Heart left ventricle (tissue), 16 donors: ENCODE data around the gene SLC35A1. TPM values are rescaled to one million over a fixed set of nuclear protein-coding genes. Genes with fewer than 3 reads are reported as not detected.

Experiments
- ATAC-seq, 4 donors: fragments of 200-7000 bp; cut with Tn5 transposase; one replicate each; pipeline ENCODE4 v1.9.1; 2020 to 2022; ENCODE audit warnings: moderate library complexity in 4 of 4, mild to moderate bottlenecking in 3 of 4, moderate number of reproducible peaks in 1 of 4
- DNase-seq, 5 donors: peaks; one replicate each; pipeline ENCODE4 v3.0.0-alpha.2; 2020
- H3K27ac ChIP-seq, 12 donors: fragments of 200-600 bp; sonication (generic) in 4 of 12; one replicate each; pipeline versions ENCODE4 v1.5.0 to v1.8.0; 2016 to 2022; ENCODE audit warnings: mild to moderate bottlenecking in 2 of 12
- H3K27me3 ChIP-seq, 9 donors: fragments of 200-600 bp; sonication (generic) in 2 of 9; one replicate each; pipeline versions ENCODE4 v1.5.1 to v1.8.0; 2016 to 2022; ENCODE audit warnings: mild to moderate bottlenecking in 3 of 9
- H3K36me3 ChIP-seq, 9 donors: fragments of 200-600 bp; sonication (generic) in 2 of 9; one replicate each; pipeline versions ENCODE4 v1.5.0 to v1.8.0; 2018 to 2022; ENCODE audit warnings: mild to moderate bottlenecking in 2 of 9
- H3K4me1 ChIP-seq, 12 donors: fragments of 200-600 bp; sonication (generic) in 4 of 12; one replicate each; pipeline versions ENCODE4 v1.5.0 to v1.8.0; 2016 to 2022; ENCODE audit warnings: mild to moderate bottlenecking in 3 of 12
- H3K4me3 ChIP-seq, 12 donors: fragments of 200-600 bp; sonication (generic) in 4 of 12; one replicate each; pipeline versions ENCODE4 v1.5.0 to v1.8.0; 2017 to 2022; ENCODE audit warnings: mild to moderate bottlenecking in 9 of 12, moderate library complexity in 4 of 12
- H3K9me3 ChIP-seq, 12 donors: fragments of 200-600 bp; sonication (generic) in 4 of 12; one replicate each; pipeline versions ENCODE4 v1.5.0 to v1.8.0; 2016 to 2022; ENCODE audit warnings: mild to moderate bottlenecking in 1 of 12
- POLR2A ChIP-seq, 2 donors: fragments of 450-650 bp; IDR thresholded peaks; one replicate each; pipeline ENCODE4 v1.6.1; 2017; ENCODE audit warnings: antibody characterized with exemption in 2 of 2, mild to moderate bottlenecking in 2 of 2, moderate library complexity in 2 of 2
- WGBS, 4 donors: extraction: QIAGEN DNeasy Blood & Tissue Kit in 2 of 4; methylation state at CpG; one replicate each; pipeline versions ENCODE4 v1.1.5 to v1.1.7; 2013 to 2018; 5-methylcytosine and 5-hydroxymethylcytosine counted together
- intact Hi-C, 10 donors: fragments of 100-400 bp; cut with DNase I; formaldehyde crosslinking; loops; one replicate each; pipeline versions ENCODE4 v1.11.1 to v1.14.2; 2022
- polyA plus RNA-seq, 2 donors: library from polyadenylated mRNA; stranded (reverse); fragments of 200-250 nt; gene quantifications; one replicate each; pipeline ENCODE4 v1.2.3, GENCODE V29; 2013
- total RNA-seq, 9 donors: library from RNA; depleted of rRNA in 2 of 9; stranded (reverse); fragments of >200 nt in 2 of 9; fragmentation: NEBNext Ultra II Directional in 3 of 9; extraction: Animal tissue kit (Norgen Biotek cat#: 25700) in 3 of 9; gene quantifications; one replicate each; pipeline versions ENCODE4 v1.1.0 to v1.2.4, GENCODE V29; 2016 to 2023
- TF ChIP-seq, protein P1 (sequence below), 12 donors: fragments of 200-600 bp; sonication (generic) in 4 of 12; IDR thresholded peaks; one replicate each; pipeline versions ENCODE4 v1.5.0 to v1.8.0; 2018 to 2022; ENCODE audit warnings: antibody characterized with exemption in 12 of 12, mild to moderate bottlenecking in 5 of 12
- donor health status: ischemic (EF 13 %, LVEDD 7.1; RV severe dilation, severe dysfunction).
- donor health status: healthy with polysubstance abuse.
- donor health status: DM: no; HTN: yes; CAD: no.
- donor health status: DM: no; HTN: no; CAD: no.
- donor health status: ischemic (EF 25% LVEDD 6.9; RV normal size, moderate dysfunction).
- donor health status: ischemic (EF 25% LVEDD 5.7; RV mildly dilated, moderate dysfunction).
- donor health status: healthy.
- donor health status: DM: yes; HTN: yes; CAD: no.
- donor health status: ischemic (EF 35%, LVEDD 5.7; RV mildly dilated, moderate dysfunction).
- donor health status: nonischemic (EF 11% LVEDD 7.7; RV severe dilation, severe dysfunction).
- donor health status: DM: yes; HTN: yes; CAD: no.
- donor health status: PGD.
- donor health status: ischemic (EF 29% LVEDD 5.4; RV normal size, mild dysfunction).
- donor health status: nonischemic (EF 23%, LVEDD 6.1; RV moderate dilation, normal function).

Gene SLC35A1
- total and polyA plus RNA-seq, 11 donors = 6.3 to 13.9 (median 9.8) TPM

GRCh38 chr6:87465051-87465450, 7.7 kb upstream of the SLC35A1 start:
- no peak overlapping the region for H3K4me3 ChIP-seq
- 81 to 94% (median 92%) methylated on average over 2 of the region's 2 CpGs for WGBS, 4 donors
- DNase-seq (no peak), ATAC-seq (no peak)
- peaks cover 0 to 10% (median 0%) of the 10 kb centered on the region in 12 donors for H3K9me3 ChIP-seq
- no peaks in the 10 kb centered on the region for H3K36me3 ChIP-seq
- intact Hi-C loops = no loop called here
- no peak overlapping the region for H3K27ac ChIP-seq
- H3K27me3 ChIP-seq = peaks cover 0 to under 1% (median 0%) of the 10 kb centered on the region in 9 donors
- H3K4me1 ChIP-seq = no peaks in the 10 kb centered on the region
- TF ChIP-seq, protein P1, sequence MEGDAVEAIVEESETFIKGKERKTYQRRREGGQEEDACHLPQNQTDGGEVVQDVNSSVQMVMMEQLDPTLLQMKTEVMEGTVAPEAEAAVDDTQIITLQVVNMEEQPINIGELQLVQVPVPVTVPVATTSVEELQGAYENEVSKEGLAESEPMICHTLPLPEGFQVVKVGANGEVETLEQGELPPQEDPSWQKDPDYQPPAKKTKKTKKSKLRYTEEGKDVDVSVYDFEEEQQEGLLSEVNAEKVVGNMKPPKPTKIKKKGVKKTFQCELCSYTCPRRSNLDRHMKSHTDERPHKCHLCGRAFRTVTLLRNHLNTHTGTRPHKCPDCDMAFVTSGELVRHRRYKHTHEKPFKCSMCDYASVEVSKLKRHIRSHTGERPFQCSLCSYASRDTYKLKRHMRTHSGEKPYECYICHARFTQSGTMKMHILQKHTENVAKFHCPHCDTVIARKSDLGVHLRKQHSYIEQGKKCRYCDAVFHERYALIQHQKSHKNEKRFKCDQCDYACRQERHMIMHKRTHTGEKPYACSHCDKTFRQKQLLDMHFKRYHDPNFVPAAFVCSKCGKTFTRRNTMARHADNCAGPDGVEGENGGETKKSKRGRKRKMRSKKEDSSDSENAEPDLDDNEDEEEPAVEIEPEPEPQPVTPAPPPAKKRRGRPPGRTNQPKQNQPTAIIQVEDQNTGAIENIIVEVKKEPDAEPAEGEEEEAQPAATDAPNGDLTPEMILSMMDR (IDR thresholded peaks at IDR 0.05) = no peak
- no peak for TF ChIP-seq POLR2A (IDR thresholded peaks at IDR 0.05)

GRCh38 chr6:87473419-87473903, 687 bp downstream of the SLC35A1 start:
- intact Hi-C loops = loop anchor here in 8 of 10 donors (1.0 to 10.0 kb wide), 15 partner anchors 61 to 319 kb away; partner anchors contain the start of genes AKIRIN2 (in 3 of the 8), SMIM8 (in 3 of the 8), CFAP206 (in 2 of the 8) and ORC3 (in 2 of the 8)

DNA sequence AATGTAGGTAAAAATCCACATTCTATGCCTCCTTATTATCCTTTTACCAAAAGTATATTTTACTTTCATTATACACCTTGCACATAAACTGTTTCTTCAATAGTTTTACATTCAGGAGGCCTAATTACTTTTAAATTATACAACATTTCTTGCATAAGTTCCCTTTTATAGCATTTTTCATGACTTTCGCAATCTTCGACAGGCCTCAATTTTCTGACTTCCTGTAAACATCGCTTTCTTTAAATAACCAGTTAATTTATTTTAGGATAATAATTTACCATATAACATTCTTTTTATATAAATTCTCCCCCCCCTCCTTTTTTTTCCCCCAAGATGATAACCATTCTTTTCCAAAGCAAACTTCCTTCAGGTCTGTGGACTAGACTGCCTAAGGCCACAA, 9.2 kb downstream of the SLC35A1 start:
- intact Hi-C loops = no loop called here
- TF ChIP-seq, protein P1 (IDR thresholded peaks at IDR 0.05) = no peak
- no peak for TF ChIP-seq POLR2A (IDR thresholded peaks at IDR 0.05)
- Histone ChIP-seq H3K4me1 (peaks cover 0 to 15% (median 0%) of the 10 kb centered on the region in 12 donors), H3K27me3 (no peaks in the 10 kb centered on the region), H3K4me3 (no peak overlapping the region), H3K9me3 (no peaks in the 10 kb centered on the region), H3K36me3 (peaks cover 0 to 20% (median 16%) of the 10 kb centered on the region in 9 donors), H3K27ac (peak overlapping the region in 1 of 12 donors; percentile 42)
- ATAC-seq (no peak), DNase-seq (no peak)
- whole genome bisulfite sequencing, 4 donors = 86 to 91% (median 89%) methylated on average over 3 of the region's 3 CpGs

More at GRCh38 chr6:87473419-87473903, 687 bp downstream of the SLC35A1 start:
- Histone ChIP-seq H3K9me3 (no peaks in the 10 kb centered on the region), H3K4me3 (peak overlapping the region; percentile 69 to 98 (median 86)), H3K4me1 (peaks cover 0 to 20% (median 7%) of the 10 kb centered on the region in 12 donors), H3K36me3 (peaks cover 0 to 12% (median 8%) of the 10 kb centered on the region in 9 donors), H3K27ac (peak overlapping the region; percentile 78 to 96 (median 94)), H3K27me3 (no peaks in the 10 kb centered on the region)
- TF ChIP-seq POLR2A (IDR thresholded peaks at IDR 0.05) = no peak
- peak; percentile 3 to 87 (median 41) for ATAC-seq
- peak in 2 of 5 donors; percentile 57 to 67 for DNase-seq
- WGBS, 4 donors = 0 to 2% (median 1%) methylated on average over 12 to 15 of the region's 15 CpGs

DNA sequence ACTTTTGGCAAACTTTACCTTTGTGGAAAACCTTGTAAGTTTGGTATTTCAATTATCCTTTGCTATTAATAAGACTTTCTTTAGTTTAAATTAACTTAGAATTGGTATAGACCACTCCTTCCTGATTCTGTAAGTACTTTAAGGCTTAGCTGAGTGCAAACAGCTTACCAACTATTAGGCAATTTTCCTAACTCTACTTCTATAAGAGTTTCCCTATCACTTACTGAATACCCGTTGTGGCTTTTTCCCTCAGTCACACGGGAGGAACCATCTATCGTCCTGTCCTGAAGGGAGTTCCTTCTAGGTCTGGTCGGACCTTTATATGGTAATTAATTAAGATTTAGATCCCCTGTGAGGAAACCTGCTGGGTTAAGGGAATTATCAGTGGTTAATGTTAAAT, 9.6 kb downstream of the SLC35A1 start:
- TF ChIP-seq POLR2A (IDR thresholded peaks at IDR 0.05) = no peak
- TF ChIP-seq, protein P1 (IDR thresholded peaks at IDR 0.05) = no peak
- ATAC-seq (no peak), DNase-seq (no peak)
- intact Hi-C loops = no loop called here
- H3K27ac ChIP-seq = no peak overlapping the region
- H3K4me3 ChIP-seq = no peak overlapping the region
- peaks cover 0 to 20% (median 15%) of the 10 kb centered on the region in 9 donors for H3K36me3 ChIP-seq
- WGBS, 4 donors = 73 to 88% (median 78%) methylated on average over 4 of the region's 4 CpGs
- peaks cover 0 to 15% (median 0%) of the 10 kb centered on the region in 12 donors for H3K4me1 ChIP-seq
- no peaks in the 10 kb centered on the region for H3K27me3 ChIP-seq
- H3K9me3 ChIP-seq = no peaks in the 10 kb centered on the region
